Smooth muscle cell (in vitro differentiated cells): ENCODE results near the gene PPP1R15B. TPM values are rescaled to one million over a fixed set of nuclear protein-coding genes. Genes with fewer than 3 reads are reported as not detected.

ENCODE experiments used
- DNase-seq: peaks from one replicate; lab custom pipeline; 2025; ENCODE audit not compliant: unreplicated experiment; lab: John Stamatoyannopoulos, UW
- H2AFZ ChIP-seq: fragments of 200-600 bp; sonication (generic); 2 replicates; pipeline ENCODE4 v1.6.0; 2016; ENCODE audit warnings: antibody characterized with exemption, low read depth, mild to moderate bottlenecking
- H3F3A ChIP-seq: fragments of 200-600 bp; sonication (generic); 2 replicates; pipeline ENCODE4 v1.6.0; 2017; ENCODE audit warnings: antibody characterized with exemption, low read depth
- H3K27ac ChIP-seq: fragments of 200-600 bp; sonication (generic); 2 replicates; pipeline ENCODE4 v1.5.1; 2016; ENCODE audit warnings: low read depth, mild to moderate bottlenecking
- H3K27me3 ChIP-seq: fragments of 200-600 bp; sonication (generic); 2 replicates; pipeline ENCODE4 v1.6.1; 2016; ENCODE audit warnings: low read depth, mild to moderate bottlenecking
- H3K36me3 ChIP-seq: fragments of 200-600 bp; sonication (generic); 2 replicates; pipeline ENCODE4 v1.5.1; 2016; ENCODE audit warnings: low read depth
- H3K4me1 ChIP-seq: fragments of 200-600 bp; sonication (generic); 2 replicates; pipeline ENCODE4 v1.5.1; 2016; ENCODE audit warnings: low read depth
- H3K4me2 ChIP-seq: fragments of 200-600 bp; sonication (generic); 2 replicates; pipeline ENCODE4 v1.6.0; 2016; ENCODE audit warnings: mild to moderate bottlenecking
- H3K4me3 ChIP-seq: fragments of 200-600 bp; sonication (generic); 2 replicates; pipeline ENCODE4 v1.5.1; 2016; ENCODE audit warnings: mild to moderate bottlenecking
- H3K79me2 ChIP-seq: fragments of 200-600 bp; sonication (generic); 2 replicates; pipeline ENCODE4 v1.6.0; 2016; ENCODE audit warnings: low read depth, mild to moderate bottlenecking
- H3K9ac ChIP-seq: fragments of 200-600 bp; sonication (generic); 2 replicates; pipeline ENCODE4 v1.6.0; 2016; ENCODE audit warnings: low read depth
- H3K9me3 ChIP-seq: fragments of 200-600 bp; sonication (generic); replicated peaks from 2 replicates; pipeline ENCODE4 v1.5.1; 2016; ENCODE audit warnings: low read depth
- H4K20me1 ChIP-seq: fragments of 200-600 bp; sonication (generic); 2 replicates; pipeline ENCODE4 v1.6.0; 2016; ENCODE audit warnings: low read depth
- CTCF ChIP-seq: fragments of 200-600 bp; sonication (generic); IDR thresholded peaks from 2 replicates; pipeline ENCODE4 v1.5.1; 2017; ENCODE audit warnings: borderline replicate concordance, mild to moderate bottlenecking, antibody characterized with exemption; ENCODE audit not compliant: insufficient read depth, poor library complexity, severe bottlenecking
- WGBS: methylation state at CpG from one replicate; pipeline ENCODE4 v1.1.7; 2016; ENCODE audit warnings: low lambda C conversion rate; 5-methylcytosine and 5-hydroxymethylcytosine counted together
- polyA plus RNA-seq: library from polyadenylated mRNA; unstranded; fragments of >200 nt; fragmentation: Nextera tagmentation; extraction: Ambion mirVana; gene quantifications from 2 replicates; pipeline ENCODE4 v1.2.1, GENCODE V29; 2016
- total RNA-seq: library from RNA; depleted of rRNA; stranded (reverse); fragments of >200 nt; gene quantifications from 2 replicates; pipeline ENCODE4 v1.2.3, GENCODE V29; 2014

Gene PPP1R15B
- total and polyA plus RNA-seq, 2 experiments from 2014 or later: 24.1 to 74.8 TPM

GRCh38 chr1:204448344-204448964 lies 36.8 kb upstream of the PPP1R15B start:
- Histone ChIP-seq H3F3A (no peaks in the 10 kb centered on the region), H3K4me3 (no peak overlapping the region), H3K4me2 (no peak overlapping the region), H3K79me2 (no peaks in the 10 kb centered on the region), H2AFZ (no peak overlapping the region), H3K9ac (no peak overlapping the region), H3K27me3 (no peaks in the 10 kb centered on the region), H3K27ac (no peak overlapping the region), H3K4me1 (peaks cover 6% of the 10 kb centered on the region), H3K36me3 (no peaks in the 10 kb centered on the region), H3K9me3 (no peaks in the 10 kb centered on the region), H4K20me1 (no peaks in the 10 kb centered on the region)
- WGBS: 85% methylated on average over 7 of the region's 7 CpGs
- no peak for DNase-seq
- TF ChIP-seq CTCF: no peak

- Histone ChIP-seq H2AFZ (no peak overlapping the region), H3K27me3 (no peaks in the 10 kb centered on the region), H3K9ac (no peak overlapping the region), H3K4me2 (no peak overlapping the region), H3K9me3 (no peaks in the 10 kb centered on the region), H4K20me1 (no peaks in the 10 kb centered on the region), H3K36me3 (no peaks in the 10 kb centered on the region), H3K27ac (no peak overlapping the region), H3K79me2 (no peaks in the 10 kb centered on the region), H3K4me3 (no peak overlapping the region), H3F3A (no peaks in the 10 kb centered on the region), H3K4me1 (peaks cover 6% of the 10 kb centered on the region)
- no peak for TF ChIP-seq CTCF
- 74% methylated on average over 4 of the region's 4 CpGs for WGBS
- no peak for DNase-seq
These were observed 36.1 kb upstream of the PPP1R15B start for GRCh38 chr1:204447736-204448135.

GRCh38 chr1:204447190-204447589 lies 35.6 kb upstream of the PPP1R15B start:
- no peak for DNase-seq
- no peak overlapping the region for H2AFZ ChIP-seq
- no peaks in the 10 kb centered on the region for H3K36me3 ChIP-seq
- H3K4me1 ChIP-seq: peaks cover 6% of the 10 kb centered on the region
- no peak overlapping the region for H3K9ac ChIP-seq
- no peaks in the 10 kb centered on the region for H3F3A ChIP-seq
- H3K27me3 ChIP-seq: no peaks in the 10 kb centered on the region
- WGBS: 91% methylated on average over 6 of the region's 6 CpGs
- H3K9me3 ChIP-seq: no peaks in the 10 kb centered on the region
- H3K27ac ChIP-seq: no peak overlapping the region
- H3K79me2 ChIP-seq: no peaks in the 10 kb centered on the region
- H3K4me2 ChIP-seq: no peak overlapping the region
- TF ChIP-seq CTCF: no peak
- H4K20me1 ChIP-seq: no peaks in the 10 kb centered on the region
- H3K4me3 ChIP-seq: no peak overlapping the region
